ENCODE data around the gene CCDC50. TPM values are rescaled to one million over a fixed set of nuclear protein-coding genes. Genes with fewer than 3 reads are reported as not detected.

CCDC50 gene
- total RNA-seq, 2 experiments from 2014 or later, result 13.6 to 15.4 TPM

DNA sequence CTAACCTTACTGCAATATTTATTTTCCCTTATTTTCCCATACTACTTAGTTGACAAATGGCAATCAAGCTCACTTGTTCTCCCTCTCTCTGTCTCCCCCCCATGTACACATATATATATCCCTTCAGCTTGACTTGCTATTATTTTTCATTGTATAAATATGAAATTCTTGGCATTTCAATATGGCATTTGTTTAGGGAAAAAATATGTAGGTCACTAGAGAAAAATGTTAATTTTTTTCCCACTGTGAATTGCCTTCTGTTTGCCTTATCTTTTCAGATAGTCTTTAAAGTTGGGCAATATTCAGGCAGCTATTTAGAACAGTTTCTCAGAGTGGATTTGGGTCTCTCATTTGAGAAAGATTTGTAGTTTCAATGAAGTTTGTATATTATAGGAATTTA lies 64.0 kb downstream of the CCDC50 start:
- POLR2A ChIA-PET, result no interaction called here
- CTCF ChIA-PET, result interaction anchor here (0.5 kb wide), 1 partner anchor 1240 kb away, joined by 3 read pairs; no protein-coding TSS in a partner anchor
- H3K9me3 Mint-ChIP-seq, result no peaks in the 10 kb centered on the region

DNA sequence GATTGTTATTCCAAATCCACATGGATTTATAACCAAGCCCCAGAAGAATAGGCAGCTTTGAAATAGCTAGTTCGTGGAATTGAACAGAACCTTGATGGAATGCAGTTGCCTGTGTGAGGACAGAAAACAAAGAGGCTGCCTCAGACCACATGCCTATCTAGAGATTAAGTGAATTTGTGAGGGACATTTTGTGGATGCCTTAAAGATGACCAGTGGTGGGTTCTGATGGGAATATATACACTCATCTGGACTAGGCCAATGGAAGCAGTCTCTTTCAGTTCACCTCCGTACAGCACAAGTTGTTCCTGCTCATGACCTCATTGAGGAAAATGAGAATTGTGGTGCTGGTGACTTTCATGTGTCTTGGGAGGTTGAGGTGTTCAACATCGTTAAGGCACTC lies 68.6 kb downstream of the CCDC50 start:
- H3K27me3 Mint-ChIP-seq, result no peaks in the 10 kb centered on the region
- no peaks in the 10 kb centered on the region for H3K9me3 Mint-ChIP-seq
- CTCF ChIA-PET, result no interaction called here
- H3K4me3 Mint-ChIP-seq, result no peak overlapping the region
- POLR2A ChIA-PET, result no interaction called here
- intact Hi-C loops (cut with micrococcal nuclease), result no loop called here
- no peaks in the 10 kb centered on the region for H3K4me1 Mint-ChIP-seq (ENCODE audit: low read depth)
- H3K27ac Mint-ChIP-seq, result no peak overlapping the region
- no peak for DNase-seq
- H3K36me3 Mint-ChIP-seq, result no peaks in the 10 kb centered on the region

More for the DNA sequence above, 64.0 kb downstream of the CCDC50 start:
- Mint-ChIP-seq H3K4me1 (ENCODE audit: low read depth) (no peaks in the 10 kb centered on the region), H3K4me3 (no peak overlapping the region), H3K27me3 (no peaks in the 10 kb centered on the region), H3K36me3 (no peaks in the 10 kb centered on the region), H3K27ac (no peak overlapping the region)
- intact Hi-C loops (cut with micrococcal nuclease), result no loop called here
- no peak for DNase-seq

DNA sequence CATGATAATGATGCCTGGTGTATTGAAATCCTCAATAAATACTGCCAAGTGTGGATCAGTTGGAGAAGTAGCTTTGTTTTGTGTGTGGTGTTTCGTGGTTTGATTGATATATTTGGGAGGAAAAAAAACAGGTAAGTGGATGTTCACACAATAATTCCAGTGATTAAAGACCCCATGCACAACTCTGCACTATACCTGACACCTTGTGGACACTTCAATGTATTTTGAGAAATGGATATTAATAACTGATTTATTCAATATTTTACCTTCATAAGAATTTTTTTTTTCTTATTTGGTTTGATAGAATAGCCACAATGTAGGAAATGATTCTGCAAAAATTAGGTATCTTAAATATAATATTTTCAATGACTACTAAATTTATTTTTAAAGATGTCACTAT lies 69.4 kb downstream of the CCDC50 start:
- ChIA-PET CTCF (interaction anchor here (0.6 kb wide), 1 partner anchor 35 kb away, joined by 3 read pairs; no protein-coding TSS in a partner anchor), POLR2A (no interaction called here)
- H3K36me3 Mint-ChIP-seq, result no peaks in the 10 kb centered on the region
- intact Hi-C loops (cut with micrococcal nuclease), result no loop called here
- no peaks in the 10 kb centered on the region for H3K4me1 Mint-ChIP-seq (ENCODE audit: low read depth)
- H3K27me3 Mint-ChIP-seq, result no peaks in the 10 kb centered on the region
- DNase-seq, result no peak
- no peak overlapping the region for H3K27ac Mint-ChIP-seq
- no peak overlapping the region for H3K4me3 Mint-ChIP-seq
- no peaks in the 10 kb centered on the region for H3K9me3 Mint-ChIP-seq

DNA sequence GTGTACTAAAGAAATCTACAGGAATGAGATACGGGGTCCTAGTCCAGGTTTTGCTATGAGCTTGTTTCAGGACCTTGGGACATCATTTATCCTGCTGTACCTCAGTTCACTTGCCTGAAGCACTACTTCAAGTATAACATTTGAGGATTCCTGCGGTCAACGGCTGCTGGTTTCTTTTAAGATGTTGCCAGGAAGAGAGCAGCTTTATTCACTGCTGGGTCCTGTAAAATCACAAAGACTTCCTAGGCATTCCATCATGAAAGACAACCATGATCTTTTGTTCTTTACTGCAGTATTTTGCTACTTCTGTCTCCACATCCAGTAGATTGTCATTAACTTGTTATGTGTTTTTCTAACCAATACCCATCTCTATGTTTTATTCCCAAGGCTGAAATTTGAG lies 70.7 kb downstream of the CCDC50 start:
- Mint-ChIP-seq H3K4me1 (ENCODE audit: low read depth) (no peaks in the 10 kb centered on the region), H3K36me3 (no peaks in the 10 kb centered on the region), H3K27ac (no peak overlapping the region), H3K27me3 (no peaks in the 10 kb centered on the region), H3K9me3 (no peaks in the 10 kb centered on the region), H3K4me3 (no peak overlapping the region)
- CTCF ChIA-PET, result no interaction called here
- intact Hi-C loops (cut with micrococcal nuclease), result no loop called here
- DNase-seq, result no peak
- POLR2A ChIA-PET, result no interaction called here

DNA sequence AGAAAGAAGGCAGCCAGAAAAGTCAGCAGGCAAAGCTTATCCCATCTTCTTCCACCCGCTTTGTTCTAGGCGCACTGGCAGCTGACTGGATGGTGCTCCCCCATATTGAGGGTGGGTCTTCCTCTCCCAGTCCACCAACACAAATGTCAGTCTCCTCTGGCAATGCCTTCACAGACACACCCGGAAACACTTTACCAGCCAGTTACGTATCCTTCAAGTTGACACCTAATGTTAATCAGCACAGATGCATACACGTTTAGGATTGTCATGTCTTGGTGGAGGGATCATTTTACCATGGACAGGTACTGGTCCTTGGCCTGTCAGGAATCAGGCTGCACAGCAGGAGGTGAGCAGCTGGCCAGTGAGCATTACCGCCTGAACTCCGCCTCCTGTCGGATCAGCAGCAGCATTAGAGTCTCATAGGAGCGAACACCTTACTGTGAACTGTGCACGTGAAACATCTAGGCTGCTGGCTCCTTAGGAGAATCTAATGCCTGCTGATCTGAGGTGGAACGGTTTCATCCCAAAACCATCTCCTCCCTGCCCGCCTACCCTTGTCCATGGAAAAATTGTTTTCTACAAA lies 72.7 kb downstream of the CCDC50 start:
- no peaks in the 10 kb centered on the region for H3K9me3 Mint-ChIP-seq
- CTCF ChIA-PET, result no interaction called here
- H3K4me3 Mint-ChIP-seq, result no peak overlapping the region
- H3K27ac Mint-ChIP-seq, result no peak overlapping the region
- intact Hi-C loops (cut with micrococcal nuclease), result no loop called here
- H3K36me3 Mint-ChIP-seq, result no peaks in the 10 kb centered on the region
- POLR2A ChIA-PET, result no interaction called here
- H3K4me1 Mint-ChIP-seq (ENCODE audit: low read depth), result no peaks in the 10 kb centered on the region
- DNase-seq, result no peak
- H3K27me3 Mint-ChIP-seq, result no peaks in the 10 kb centered on the region

- Mint-ChIP-seq H3K27me3 (no peaks in the 10 kb centered on the region), H3K9me3 (peaks cover 6% of the 10 kb centered on the region), H3K4me1 (ENCODE audit: low read depth) (no peaks in the 10 kb centered on the region), H3K36me3 (no peaks in the 10 kb centered on the region), H3K4me3 (no peak overlapping the region), H3K27ac (no peak overlapping the region)
- ChIA-PET CTCF (no interaction called here), POLR2A (no interaction called here)
- intact Hi-C loops (cut with micrococcal nuclease), result no loop called here
- DNase-seq, result no peak
Observed at GRCh38 chr3:191409791-191410359, 80.7 kb downstream of the CCDC50 start.

DNA sequence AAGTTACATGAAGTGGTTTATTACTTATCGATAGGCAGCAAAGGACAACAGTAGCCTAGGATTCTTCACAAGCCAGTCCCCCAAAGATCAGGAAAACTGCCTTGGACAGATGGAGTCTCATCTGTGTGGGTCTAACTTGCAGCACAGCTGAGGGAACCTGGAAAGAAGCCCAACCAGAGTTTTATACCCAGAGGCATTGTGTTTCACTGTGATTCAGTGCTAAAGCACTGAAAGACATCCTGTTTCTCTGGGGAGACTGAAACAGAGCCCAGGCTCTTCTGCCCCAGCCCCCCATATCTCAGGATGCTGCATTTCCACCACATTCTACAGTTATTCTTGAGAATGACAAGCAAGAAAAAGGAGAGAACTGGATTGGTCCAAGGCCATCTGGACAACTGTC lies 83.6 kb downstream of the CCDC50 start:
- CTCF ChIA-PET, result no interaction called here
- Mint-ChIP-seq H3K4me3 (no peak overlapping the region), H3K27ac (no peak overlapping the region), H3K4me1 (ENCODE audit: low read depth) (no peaks in the 10 kb centered on the region), H3K9me3 (peaks cover 6% of the 10 kb centered on the region), H3K36me3 (no peaks in the 10 kb centered on the region), H3K27me3 (no peaks in the 10 kb centered on the region)
- POLR2A ChIA-PET, result no interaction called here
- DNase-seq, result no peak
- intact Hi-C loops (cut with micrococcal nuclease), result no loop called here

GRCh38 chr3:191414286-191414685 lies 85.1 kb downstream of the CCDC50 start:
- H3K4me1 Mint-ChIP-seq (ENCODE audit: low read depth), result no peaks in the 10 kb centered on the region
- no peaks in the 10 kb centered on the region for H3K36me3 Mint-ChIP-seq
- H3K27me3 Mint-ChIP-seq, result no peaks in the 10 kb centered on the region
- DNase-seq, result no peak
- CTCF ChIA-PET, result no interaction called here
- no peak overlapping the region for H3K4me3 Mint-ChIP-seq
- no peak overlapping the region for H3K27ac Mint-ChIP-seq
- peaks cover 6% of the 10 kb centered on the region for H3K9me3 Mint-ChIP-seq
- POLR2A ChIA-PET, result no interaction called here
- intact Hi-C loops (cut with micrococcal nuclease), result no loop called here

- H3K27ac Mint-ChIP-seq, result no peak overlapping the region
- no peaks in the 10 kb centered on the region for H3K4me1 Mint-ChIP-seq (ENCODE audit: low read depth)
- no peaks in the 10 kb centered on the region for H3K27me3 Mint-ChIP-seq
- peaks cover 5% of the 10 kb centered on the region for H3K9me3 Mint-ChIP-seq
- no peaks in the 10 kb centered on the region for H3K36me3 Mint-ChIP-seq
- H3K4me3 Mint-ChIP-seq, result no peak overlapping the region
- ChIA-PET POLR2A (no interaction called here), CTCF (interaction anchor here (2.4 kb wide), 1 partner anchor 1030 kb away, joined by 17 read pairs; no protein-coding TSS in a partner anchor)
- DNase-seq, result no peak
- intact Hi-C loops (cut with micrococcal nuclease), result no loop called here
Observed at GRCh38 chr3:191414732-191415131, 85.5 kb downstream of the CCDC50 start.

- ChIA-PET CTCF (interaction anchor here (2.4 kb wide), 1 partner anchor 1029 kb away, joined by 17 read pairs; no protein-coding TSS in a partner anchor), POLR2A (no interaction called here)
- Mint-ChIP-seq H3K27ac (no peak overlapping the region), H3K27me3 (no peaks in the 10 kb centered on the region), H3K9me3 (no peaks in the 10 kb centered on the region), H3K36me3 (no peaks in the 10 kb centered on the region), H3K4me3 (no peak overlapping the region), H3K4me1 (ENCODE audit: low read depth) (no peaks in the 10 kb centered on the region)
- intact Hi-C loops (cut with micrococcal nuclease), result no loop called here
- no peak for DNase-seq
Observed at GRCh38 chr3:191415566-191415965, 86.4 kb downstream of the CCDC50 start.

- Mint-ChIP-seq H3K4me1 (ENCODE audit: low read depth) (no peaks in the 10 kb centered on the region), H3K36me3 (no peaks in the 10 kb centered on the region), H3K27ac (no peak overlapping the region), H3K27me3 (no peaks in the 10 kb centered on the region), H3K9me3 (no peaks in the 10 kb centered on the region), H3K4me3 (no peak overlapping the region)
- ChIA-PET POLR2A (no interaction called here), CTCF (no interaction called here)
- no peak for DNase-seq
- intact Hi-C loops (cut with micrococcal nuclease), result loop anchor here (2.0 kb wide), 1 partner anchor 1027 kb away; no protein-coding TSS in a partner anchor
Observed at GRCh38 chr3:191417457-191417729, 88.2 kb downstream of the CCDC50 start.

DNA sequence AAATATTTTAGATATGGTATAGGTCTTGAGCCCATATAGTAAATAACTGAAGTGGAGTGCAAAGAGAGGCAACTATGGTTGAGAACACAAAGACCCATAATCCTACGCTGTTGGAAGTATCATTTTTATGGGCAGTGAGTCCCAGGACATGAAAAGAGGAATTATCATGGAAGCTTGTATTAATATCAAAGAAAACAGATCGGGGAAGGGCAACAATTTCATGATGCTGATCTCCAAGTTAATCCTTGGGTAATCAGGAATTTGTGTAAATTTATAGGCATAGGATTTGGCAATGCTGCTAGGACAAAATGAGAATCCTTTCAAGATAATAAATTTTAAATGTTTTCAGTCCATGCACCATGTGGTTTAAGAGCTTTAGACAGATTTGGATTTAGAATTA lies 91.6 kb downstream of the CCDC50 start:
- Mint-ChIP-seq H3K27me3 (no peaks in the 10 kb centered on the region), H3K27ac (no peak overlapping the region), H3K4me3 (no peak overlapping the region), H3K4me1 (ENCODE audit: low read depth) (no peaks in the 10 kb centered on the region), H3K9me3 (no peaks in the 10 kb centered on the region), H3K36me3 (no peaks in the 10 kb centered on the region)
- ChIA-PET POLR2A (no interaction called here), CTCF (interaction anchor here (0.6 to 1.1 kb wide), 2 partner anchors 84 to 1024 kb away, joined by 3 read pairs; no protein-coding TSS in a partner anchor)
- intact Hi-C loops (cut with micrococcal nuclease), result no loop called here
- DNase-seq, result no peak

DNA sequence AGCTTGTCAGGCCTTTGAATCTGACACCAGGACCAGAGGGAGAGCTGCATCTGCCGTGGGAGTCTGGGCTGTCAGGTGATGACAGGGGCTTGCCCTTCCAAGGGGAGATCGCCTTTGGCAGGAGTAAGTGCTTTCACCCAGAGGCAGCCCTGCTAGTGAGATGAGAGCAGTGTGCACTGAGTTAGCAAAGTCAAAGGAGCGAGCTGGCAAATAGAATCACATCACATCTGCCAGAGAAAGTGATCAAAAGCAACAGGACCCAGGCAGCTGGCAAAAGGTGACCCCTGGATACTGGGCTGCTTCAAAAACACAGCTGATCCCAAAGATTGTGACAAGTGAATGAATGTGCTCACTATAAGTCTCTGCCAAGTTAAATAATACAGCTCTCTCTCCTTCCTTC lies 95.7 kb downstream of the CCDC50 start:
- CTCF ChIA-PET, result no interaction called here
- intact Hi-C loops (cut with micrococcal nuclease), result no loop called here

More for the DNA sequence above, 95.7 kb downstream of the CCDC50 start:
- H3K27ac Mint-ChIP-seq, result no peak overlapping the region
- DNase-seq, result no peak
- no peaks in the 10 kb centered on the region for H3K27me3 Mint-ChIP-seq
- no peaks in the 10 kb centered on the region for H3K36me3 Mint-ChIP-seq
- no peaks in the 10 kb centered on the region for H3K9me3 Mint-ChIP-seq
- H3K4me3 Mint-ChIP-seq, result no peak overlapping the region
- POLR2A ChIA-PET, result no interaction called here
- no peaks in the 10 kb centered on the region for H3K4me1 Mint-ChIP-seq (ENCODE audit: low read depth)

Data from activated CD4-positive, alpha-beta memory T cell treated with anti-CD3 and anti-CD28 coated beads for 36 hours (primary cell).